Loucy (cell line): ENCODE results near the gene SYNJ1.

Experiments
- CTCF ChIP-seq: fragments of 200-600 bp; sonication (generic); conservative IDR thresholded peaks from 2 replicates; pipeline ENCODE4 v1.5.1; 2014; ENCODE audit warnings: mild to moderate bottlenecking, antibody characterized with exemption, low read length
- EZH2phosphoT487 ChIP-seq: fragments of 200-600 bp; IDR thresholded peaks from 2 replicates; pipeline ENCODE4 v1.6.1; 2018; ENCODE audit warnings: antibody characterized with exemption, mild to moderate bottlenecking, moderate library complexity, borderline replicate concordance

GRCh38 chr21:32726839-32727686, 750 bp downstream of the SYNJ1 start:
- TF ChIP-seq CTCF, result no peak
- TF ChIP-seq EZH2phosphoT487, result no peak
